Loucy (cell line): ENCODE data around the gene ZSCAN9.

Source experiments
- H2AFZ ChIP-seq: fragments of 200-600 bp; sonication (generic); 2 replicates; pipeline ENCODE4 v1.6.0; 2016; ENCODE audit warnings: antibody characterized with exemption, mild to moderate bottlenecking, low read length, moderate library complexity
- H3F3A ChIP-seq: fragments of 200-600 bp; 2 replicates; pipeline ENCODE4 v1.6.0; 2016; ENCODE audit warnings: antibody characterized with exemption, low read depth, mild to moderate bottlenecking
- H3K27me3 ChIP-seq: fragments of 200-600 bp; sonication (generic); 2 replicates; pipeline ENCODE4 v1.6.1; 2014; ENCODE audit warnings: low read length, mild to moderate bottlenecking; ENCODE audit not compliant: insufficient read depth, poor library complexity, severe bottlenecking
- H3K36me3 ChIP-seq: fragments of 200-600 bp; sonication (generic); 2 replicates; pipeline ENCODE4 v1.6.1; 2016; ENCODE audit warnings: low read length; ENCODE audit not compliant: insufficient read depth
- H3K4me1 ChIP-seq: fragments of 200-600 bp; sonication (generic); 2 replicates; pipeline ENCODE4 v1.5.1; 2014; ENCODE audit warnings: low read length, mild to moderate bottlenecking; ENCODE audit not compliant: insufficient read depth, poor library complexity, severe bottlenecking
- H3K4me2 ChIP-seq: fragments of 200-600 bp; sonication (generic); 2 replicates; pipeline ENCODE4 v1.6.0; 2014; ENCODE audit warnings: antibody characterized with exemption, low read length, low read depth, mild to moderate bottlenecking; ENCODE audit not compliant: poor library complexity, severe bottlenecking
- H3K4me3 ChIP-seq: fragments of 200-600 bp; sonication (generic); 2 replicates; pipeline ENCODE4 v1.5.1; 2014; ENCODE audit warnings: low read length, mild to moderate bottlenecking, mixed read lengths; ENCODE audit not compliant: poor library complexity, severe bottlenecking
- H3K79me2 ChIP-seq: fragments of 200-600 bp; sonication (generic); 2 replicates; pipeline ENCODE4 v1.6.1; 2014; ENCODE audit warnings: low read length; ENCODE audit not compliant: insufficient read depth
- H3K9ac ChIP-seq: fragments of 200-600 bp; sonication (generic); 2 replicates; pipeline ENCODE4 v1.6.0; 2014; ENCODE audit warnings: mild to moderate bottlenecking, low read depth, low read length, moderate library complexity; ENCODE audit not compliant: poor library complexity, severe bottlenecking
- H3K9me2 ChIP-seq: fragments of 200-600 bp; sonication (generic); replicated peaks from 2 replicates; pipeline ENCODE4 v1.6.1; 2016; ENCODE audit warnings: low read depth, low read length, mixed read lengths
- H3K9me3 ChIP-seq: fragments of 200-600 bp; sonication (generic); 2 replicates; pipeline ENCODE4 v1.6.1; 2014; ENCODE audit warnings: mild to moderate bottlenecking, antibody characterized with exemption, low read length, low read depth; ENCODE audit not compliant: insufficient read depth
- H4K20me1 ChIP-seq: fragments of 200-600 bp; sonication (generic); 2 replicates; pipeline ENCODE4 v1.6.0; 2014; ENCODE audit warnings: antibody characterized with exemption, low read length, mild to moderate bottlenecking; ENCODE audit not compliant: insufficient read depth, poor library complexity, severe bottlenecking
- EZH2phosphoT487 ChIP-seq: fragments of 200-600 bp; IDR thresholded peaks from 2 replicates; pipeline ENCODE4 v1.6.1; 2018; ENCODE audit warnings: antibody characterized with exemption, mild to moderate bottlenecking, moderate library complexity, borderline replicate concordance
- TF ChIP-seq, protein P1 (sequence below): fragments of 200-600 bp; sonication (generic); conservative IDR thresholded peaks from 2 replicates; pipeline ENCODE4 v1.5.1; 2014; ENCODE audit warnings: mild to moderate bottlenecking, antibody characterized with exemption, low read length

The ZSCAN9 gene

DNA sequence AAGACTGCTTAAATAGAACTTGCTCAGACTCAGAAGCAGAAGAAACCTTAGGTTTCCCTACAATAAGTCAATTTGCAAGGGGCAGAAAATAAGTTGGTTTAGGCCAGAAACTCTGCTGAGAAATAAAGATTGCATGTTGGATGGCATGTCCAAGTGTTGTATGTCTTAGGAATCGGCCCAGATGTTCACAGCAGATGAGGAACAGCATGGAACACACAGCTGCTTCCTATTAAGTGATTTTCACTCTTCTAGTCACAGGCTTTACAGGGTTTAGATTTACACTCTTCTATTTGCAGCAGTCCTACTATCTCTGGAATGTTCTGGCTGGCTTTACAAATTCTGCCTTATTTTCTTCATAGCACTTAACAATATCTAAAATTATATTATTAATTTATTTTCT lies 23.8 kb downstream of the ZSCAN9 start:
- Histone ChIP-seq H3K79me2 (peaks cover 31% of the 10 kb centered on the region), H3K4me2 (peak overlapping the region; percentile 63), H3K4me3 (no peak overlapping the region), H2AFZ (no peak overlapping the region), H3K9me3 (no peaks in the 10 kb centered on the region), H3F3A (no peaks in the 10 kb centered on the region), H3K27me3 (no peaks in the 10 kb centered on the region), H3K9me2 (no peaks in the 10 kb centered on the region), H3K36me3 (peaks cover 20% of the 10 kb centered on the region; the same call in 1 of the 2 replicates), H3K4me1 (peaks cover 21% of the 10 kb centered on the region), H4K20me1 (no peaks in the 10 kb centered on the region), H3K9ac (no peak overlapping the region)
- no peak for TF ChIP-seq EZH2phosphoT487
- TF ChIP-seq, protein P1, sequence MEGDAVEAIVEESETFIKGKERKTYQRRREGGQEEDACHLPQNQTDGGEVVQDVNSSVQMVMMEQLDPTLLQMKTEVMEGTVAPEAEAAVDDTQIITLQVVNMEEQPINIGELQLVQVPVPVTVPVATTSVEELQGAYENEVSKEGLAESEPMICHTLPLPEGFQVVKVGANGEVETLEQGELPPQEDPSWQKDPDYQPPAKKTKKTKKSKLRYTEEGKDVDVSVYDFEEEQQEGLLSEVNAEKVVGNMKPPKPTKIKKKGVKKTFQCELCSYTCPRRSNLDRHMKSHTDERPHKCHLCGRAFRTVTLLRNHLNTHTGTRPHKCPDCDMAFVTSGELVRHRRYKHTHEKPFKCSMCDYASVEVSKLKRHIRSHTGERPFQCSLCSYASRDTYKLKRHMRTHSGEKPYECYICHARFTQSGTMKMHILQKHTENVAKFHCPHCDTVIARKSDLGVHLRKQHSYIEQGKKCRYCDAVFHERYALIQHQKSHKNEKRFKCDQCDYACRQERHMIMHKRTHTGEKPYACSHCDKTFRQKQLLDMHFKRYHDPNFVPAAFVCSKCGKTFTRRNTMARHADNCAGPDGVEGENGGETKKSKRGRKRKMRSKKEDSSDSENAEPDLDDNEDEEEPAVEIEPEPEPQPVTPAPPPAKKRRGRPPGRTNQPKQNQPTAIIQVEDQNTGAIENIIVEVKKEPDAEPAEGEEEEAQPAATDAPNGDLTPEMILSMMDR: no peak

DNA sequence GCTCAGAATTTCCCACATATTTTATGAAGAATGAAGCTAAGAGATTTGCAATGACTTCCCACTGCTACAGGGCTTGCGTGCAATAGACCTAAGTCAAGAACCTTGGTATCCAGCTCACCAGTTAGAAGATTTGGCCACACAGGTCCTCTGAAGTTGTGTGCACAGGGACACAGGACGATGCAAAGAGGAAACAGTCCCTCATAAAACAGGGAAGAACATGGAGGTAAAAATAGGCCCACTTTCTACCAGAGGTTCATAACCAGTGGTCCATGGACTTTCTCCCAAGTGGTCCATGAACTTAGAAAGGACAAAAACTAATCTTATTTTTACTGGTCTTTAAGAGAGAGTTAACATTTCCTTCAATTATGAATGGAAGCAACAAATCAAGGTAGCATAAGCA lies 25.7 kb downstream of the ZSCAN9 start:
- H3K9me3 ChIP-seq: no peaks in the 10 kb centered on the region
- peak overlapping the region; percentile 81 for H3K9ac ChIP-seq
- H3K79me2 ChIP-seq: peaks cover 31% of the 10 kb centered on the region
- no peaks in the 10 kb centered on the region for H3K27me3 ChIP-seq
- H4K20me1 ChIP-seq: no peaks in the 10 kb centered on the region
- no peaks in the 10 kb centered on the region for H3F3A ChIP-seq
- peaks cover 21% of the 10 kb centered on the region for H3K4me1 ChIP-seq
- H2AFZ ChIP-seq: no peak overlapping the region
- peaks cover 12% of the 10 kb centered on the region; the same call in 1 of the 2 replicates for H3K36me3 ChIP-seq
- peak overlapping the region; percentile 99 for H3K4me3 ChIP-seq
- H3K4me2 ChIP-seq: peak overlapping the region; percentile 88
- TF ChIP-seq, protein P1: no peak
- TF ChIP-seq EZH2phosphoT487: no peak
- H3K9me2 ChIP-seq: no peaks in the 10 kb centered on the region

DNA sequence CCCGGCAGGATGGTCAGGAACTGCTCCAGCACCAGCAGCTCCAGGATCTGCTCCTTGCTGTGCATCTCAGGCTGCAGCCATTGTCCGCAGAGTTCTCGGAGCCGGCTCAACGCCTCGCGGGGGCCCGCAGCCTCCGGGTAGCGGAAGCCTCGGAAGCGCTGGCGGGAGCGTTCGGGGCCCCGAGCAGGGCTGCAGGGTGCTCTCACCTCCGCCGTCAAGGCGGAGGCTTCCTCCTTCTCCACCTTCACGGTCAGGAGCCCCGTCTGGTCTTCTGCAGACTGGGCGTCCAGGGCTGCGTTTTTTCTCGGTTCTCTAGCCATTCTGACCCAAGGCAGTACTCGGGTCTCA lies 26.6 kb downstream of the ZSCAN9 start:
- Histone ChIP-seq H3K9me2 (no peaks in the 10 kb centered on the region), H3K4me3 (peak overlapping the region; percentile 99), H3K27me3 (no peaks in the 10 kb centered on the region), H3F3A (no peaks in the 10 kb centered on the region), H3K4me1 (peaks cover 21% of the 10 kb centered on the region), H3K36me3 (peaks cover 3% of the 10 kb centered on the region; the same call in 1 of the 2 replicates), H2AFZ (peak overlapping the region; percentile 96), H3K79me2 (peaks cover 31% of the 10 kb centered on the region), H4K20me1 (no peaks in the 10 kb centered on the region), H3K9ac (peak overlapping the region; percentile 81), H3K9me3 (no peaks in the 10 kb centered on the region), H3K4me2 (peak overlapping the region; percentile 88)
- no peak for TF ChIP-seq EZH2phosphoT487
- TF ChIP-seq, protein P1: no peak
